Body of pancreas (tissue), 4 donors: Measurements from ENCODE around the gene PUS3. TPM values are rescaled to one million over a fixed set of nuclear protein-coding genes. Genes with fewer than 3 reads are reported as not detected.

ENCODE experiments used
- ATAC-seq: fragments of 150-250 bp; one replicate; pipeline ENCODE4 v1.9.1; 2016
- DNase-seq, 4 donors: peaks; one replicate each; pipeline ENCODE4 v3.0.0-alpha.2; 2019
- H3K27ac ChIP-seq, 4 donors: fragments of 200-600 bp; sonication (generic); 1 replicate in 3 of 4; 2 replicates in 1 of 4; pipeline versions ENCODE4 v1.5.1 to v1.6.1; 2016 to 2019; ENCODE audit warnings: mild to moderate bottlenecking in 1 of 4, mixed read lengths in 1 of 4, moderate library complexity in 1 of 4
- H3K27me3 ChIP-seq, 2 donors: fragments of 200-600 bp; sonication (generic); one replicate each; pipeline ENCODE4 v1.6.0; 2016; ENCODE audit warnings: mild to moderate bottlenecking in 1 of 2
- H3K36me3 ChIP-seq, 2 donors: fragments of 200-600 bp; sonication (generic); replicated peaks in 1 of 2; 2 replicates each; pipeline ENCODE4 v1.5.1; 2016; ENCODE audit warnings: low read depth in 2 of 2; ENCODE audit not compliant: insufficient read depth in 1 of 2
- H3K4me1 ChIP-seq: fragments of 200-600 bp; sonication (generic); one replicate; pipeline ENCODE4 v1.6.0; 2016
- H3K4me3 ChIP-seq, 2 donors: fragments of 200-600 bp; sonication (generic); 1 replicate in 1 of 2; 2 replicates in 1 of 2; pipeline ENCODE4 v1.5.1; 2016 to 2019
- H3K9me3 ChIP-seq, 3 donors: fragments of 200-600 bp; sonication (generic); 1 replicate in 2 of 3; 2 replicates in 1 of 3; pipeline ENCODE4 v1.5.1; 2016
- POLR2A ChIP-seq, 3 donors: fragments of 450-650 bp; IDR thresholded peaks; one replicate each; pipeline ENCODE4 v1.6.1; 2016; ENCODE audit warnings: antibody characterized with exemption in 3 of 3, mild to moderate bottlenecking in 2 of 3
- WGBS, 2 donors: methylation state at CpG; one replicate each; pipeline ENCODE4 v1.1.5; 2017; 5-methylcytosine and 5-hydroxymethylcytosine counted together
- intact Hi-C: fragments of 100-400 bp; cut with DNase I; formaldehyde crosslinking; loops from one replicate; pipeline ENCODE4 v1.15.1; 2023
- total RNA-seq, 2 donors: library from RNA; depleted of rRNA; stranded (reverse); fragments of >200 nt; gene quantifications; one replicate each; pipeline ENCODE4 v1.1.0, GENCODE V29; 2016
- TF ChIP-seq, protein P1 (sequence below), 7 experiments: fragments of 450-650 bp in 4 of 7; fragments of 200-600 bp in 3 of 7; sonication (generic) in 3 of 7; IDR thresholded peaks; one replicate each; pipeline ENCODE4 v1.5.1; 2016 to 2019; ENCODE audit warnings: antibody characterized with exemption in 7 of 7

PUS3 gene
- total RNA-seq, 2 donors from 2014 or later: 1.6 to 9.6 TPM

DNA sequence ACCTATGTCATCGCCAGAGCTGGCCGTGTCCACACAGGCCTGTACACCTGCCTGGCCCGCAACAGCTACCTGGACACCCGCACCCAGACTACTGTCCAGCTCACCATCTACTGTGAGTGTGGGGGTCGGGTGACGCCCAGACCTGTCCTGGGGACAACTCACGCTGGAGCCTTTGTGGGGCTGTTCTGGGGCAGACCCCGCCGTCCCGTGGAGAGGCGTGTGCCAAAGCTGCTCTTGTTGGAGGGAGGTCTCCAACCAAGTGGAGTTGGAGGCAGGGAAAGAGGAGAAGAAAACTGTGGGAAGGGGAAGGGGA is 47.1 kb upstream of the PUS3 start:
- intact Hi-C loops: no loop called here
- DNase-seq: no peak
- Histone ChIP-seq H3K27me3 (no peaks in the 10 kb centered on the region), H3K4me3 (no peak overlapping the region), H3K9me3 (no peaks in the 10 kb centered on the region), H3K36me3 (no peaks in the 10 kb centered on the region), H3K27ac (no peak overlapping the region), H3K4me1 (peaks cover 26% of the 10 kb centered on the region)
- no peak for ATAC-seq
- TF ChIP-seq, protein P1, sequence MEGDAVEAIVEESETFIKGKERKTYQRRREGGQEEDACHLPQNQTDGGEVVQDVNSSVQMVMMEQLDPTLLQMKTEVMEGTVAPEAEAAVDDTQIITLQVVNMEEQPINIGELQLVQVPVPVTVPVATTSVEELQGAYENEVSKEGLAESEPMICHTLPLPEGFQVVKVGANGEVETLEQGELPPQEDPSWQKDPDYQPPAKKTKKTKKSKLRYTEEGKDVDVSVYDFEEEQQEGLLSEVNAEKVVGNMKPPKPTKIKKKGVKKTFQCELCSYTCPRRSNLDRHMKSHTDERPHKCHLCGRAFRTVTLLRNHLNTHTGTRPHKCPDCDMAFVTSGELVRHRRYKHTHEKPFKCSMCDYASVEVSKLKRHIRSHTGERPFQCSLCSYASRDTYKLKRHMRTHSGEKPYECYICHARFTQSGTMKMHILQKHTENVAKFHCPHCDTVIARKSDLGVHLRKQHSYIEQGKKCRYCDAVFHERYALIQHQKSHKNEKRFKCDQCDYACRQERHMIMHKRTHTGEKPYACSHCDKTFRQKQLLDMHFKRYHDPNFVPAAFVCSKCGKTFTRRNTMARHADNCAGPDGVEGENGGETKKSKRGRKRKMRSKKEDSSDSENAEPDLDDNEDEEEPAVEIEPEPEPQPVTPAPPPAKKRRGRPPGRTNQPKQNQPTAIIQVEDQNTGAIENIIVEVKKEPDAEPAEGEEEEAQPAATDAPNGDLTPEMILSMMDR (IDR thresholded peaks at IDR 0.05): no peak
- no peak for TF ChIP-seq POLR2A (IDR thresholded peaks at IDR 0.05)
- 79% methylated on average over 4 to 11 of the region's 11 CpGs for WGBS, 2 donors

DNA sequence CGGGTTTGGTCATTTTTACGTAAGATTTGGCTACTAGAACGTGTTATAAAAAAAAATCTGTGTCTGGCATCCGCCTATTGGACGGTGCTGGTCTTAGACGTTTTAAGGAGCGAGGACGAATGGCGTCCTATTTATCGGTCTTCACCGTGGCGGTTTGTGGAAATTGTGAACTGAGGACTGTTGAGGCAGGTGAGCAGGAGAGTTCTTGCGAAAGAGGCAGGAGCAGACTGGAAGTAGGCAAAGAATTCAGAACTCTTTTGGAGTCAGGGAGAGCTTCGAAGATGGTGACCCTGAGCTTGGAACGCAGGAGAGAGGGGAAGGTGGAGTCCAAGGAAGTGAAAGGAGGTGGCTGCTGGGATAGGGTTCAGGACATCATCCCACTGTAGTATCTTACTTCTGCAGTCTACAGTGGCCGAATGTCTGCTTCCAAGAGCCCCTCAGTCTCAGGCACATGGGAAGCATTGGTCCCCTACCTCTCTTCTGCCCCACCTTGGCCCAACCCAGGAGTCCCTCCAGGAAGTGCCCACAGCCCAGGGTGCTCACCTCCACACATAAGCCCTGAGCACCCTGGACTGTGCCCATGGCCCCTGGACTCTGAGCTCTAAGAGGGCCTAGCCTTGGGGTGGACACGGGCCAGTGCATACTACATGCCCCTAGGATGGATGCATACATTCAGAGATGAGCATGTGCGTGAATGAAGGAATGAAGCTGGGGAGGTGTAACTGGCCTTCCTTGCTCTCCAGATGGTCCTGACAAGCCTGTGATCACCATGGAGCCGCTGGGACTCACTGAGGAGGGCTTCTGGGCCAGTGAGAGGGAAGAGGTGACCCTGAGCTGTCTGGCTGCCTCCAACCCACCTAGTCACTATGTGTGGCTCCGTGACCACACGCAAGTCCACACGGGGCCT is 46.5 kb upstream of the PUS3 start:
- Histone ChIP-seq H3K27ac (no peak overlapping the region), H3K9me3 (no peaks in the 10 kb centered on the region), H3K4me1 (peaks cover 26% of the 10 kb centered on the region), H3K36me3 (no peaks in the 10 kb centered on the region), H3K27me3 (no peaks in the 10 kb centered on the region), H3K4me3 (no peak overlapping the region)
- WGBS, 2 donors: 83 to 84% methylated on average over 19 to 22 of the region's 22 CpGs
- ATAC-seq (no peak), DNase-seq (no peak)
- TF ChIP-seq POLR2A (IDR thresholded peaks at IDR 0.05): no peak
- TF ChIP-seq, protein P1 (IDR thresholded peaks at IDR 0.05): no peak
- intact Hi-C loops: no loop called here

GRCh38 chr11:125948278-125949051 is 45.5 kb upstream of the PUS3 start:
- intact Hi-C loops: no loop called here
- no peak for TF ChIP-seq POLR2A (IDR thresholded peaks at IDR 0.05)
- TF ChIP-seq, protein P1 (IDR thresholded peaks at IDR 0.05): no peak
- no peak for ATAC-seq

DNA sequence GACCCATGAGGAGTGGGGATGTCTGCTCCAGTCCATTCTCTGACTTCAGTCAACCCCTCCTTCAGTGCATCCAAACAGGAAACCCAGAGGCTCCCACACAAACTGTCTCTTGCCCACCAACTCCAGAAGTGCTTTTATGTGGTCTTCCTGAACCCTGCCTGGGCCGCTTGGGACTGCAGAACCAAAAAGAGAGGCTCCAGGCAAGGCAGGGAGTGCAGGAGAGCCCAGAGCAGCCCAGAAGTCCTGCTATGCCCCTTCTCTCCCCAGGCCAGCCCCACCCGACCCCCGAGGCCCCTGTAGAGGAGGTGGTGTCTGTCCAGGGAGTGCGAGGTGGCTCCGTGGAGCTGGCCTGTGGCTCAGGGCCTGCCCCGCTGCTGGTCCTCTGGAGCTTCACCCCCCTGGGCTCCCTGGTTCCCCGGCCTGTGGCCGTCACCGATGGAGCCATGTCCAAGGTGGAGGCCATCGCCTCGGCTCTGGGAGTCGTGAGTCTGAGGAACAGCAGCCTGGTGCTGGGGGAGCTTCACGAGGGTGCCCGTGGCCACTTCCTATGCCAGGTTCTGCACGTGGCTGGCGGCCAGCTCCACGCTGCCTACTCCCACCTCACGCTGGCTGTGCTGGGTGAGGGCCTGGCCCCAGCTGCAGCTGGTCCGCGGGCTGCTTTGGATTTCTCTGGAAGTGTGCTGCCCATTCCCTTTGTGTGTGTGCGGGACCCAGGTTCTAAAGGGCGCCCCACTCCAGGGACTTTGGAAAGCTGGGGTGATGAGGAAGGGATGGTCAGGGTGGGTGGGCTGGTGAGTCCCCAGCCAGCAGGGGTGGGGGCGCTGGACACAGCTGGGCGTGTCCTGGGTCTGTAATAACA is 44.6 kb upstream of the PUS3 start:
- Histone ChIP-seq H3K9me3 (no peaks in the 10 kb centered on the region), H3K27me3 (no peaks in the 10 kb centered on the region), H3K4me3 (no peak overlapping the region), H3K4me1 (peaks cover 17% of the 10 kb centered on the region), H3K27ac (no peak overlapping the region), H3K36me3 (no peaks in the 10 kb centered on the region)
- TF ChIP-seq, protein P1 (IDR thresholded peaks at IDR 0.05): no peak
- TF ChIP-seq POLR2A (IDR thresholded peaks at IDR 0.05): no peak
- 82 to 90% methylated on average over 5 to 23 of the region's 24 CpGs for WGBS, 2 donors
- intact Hi-C loops: no loop called here
- ATAC-seq (no peak), DNase-seq (no peak)

More at GRCh38 chr11:125948278-125949051, 45.5 kb upstream of the PUS3 start:
- H3K4me3 ChIP-seq: no peak overlapping the region
- H3K27ac ChIP-seq: no peak overlapping the region
- WGBS, 2 donors: 70 to 75% methylated on average over 18 to 22 of the region's 23 CpGs
- peaks cover 24% of the 10 kb centered on the region for H3K4me1 ChIP-seq
- no peaks in the 10 kb centered on the region for H3K36me3 ChIP-seq
- no peaks in the 10 kb centered on the region for H3K27me3 ChIP-seq
- DNase-seq: no peak
- no peaks in the 10 kb centered on the region for H3K9me3 ChIP-seq
